PFSK-1 (cell line): ENCODE results near the gene PCGF2.

Experiments used
- POLR2AphosphoS5 ChIP-seq: IDR thresholded peaks from 2 replicates; pipeline ENCODE4 v1.6.1; 2012; ENCODE audit warnings: low read depth, mild to moderate bottlenecking, control low read depth, low read length, moderate library complexity
- SIN3A ChIP-seq: IDR thresholded peaks from 2 replicates; pipeline ENCODE4 v1.6.1; 2012; ENCODE audit warnings: mild to moderate bottlenecking, low read length, moderate library complexity, borderline replicate concordance; ENCODE audit not compliant: insufficient read depth
- TAF1 ChIP-seq: IDR thresholded peaks from 2 replicates; pipeline ENCODE4 v1.6.1; 2012; ENCODE audit warnings: low read length, control low read depth, borderline replicate concordance; ENCODE audit not compliant: insufficient read depth
- TF ChIP-seq, protein P1 (sequence below), 2 experiments: IDR thresholded peaks; 2 replicates each; pipeline versions ENCODE4 v1.6.1 to v1.8.0; 2011 to 2012; ENCODE audit warnings: low read depth in 2 of 2, low read length in 2 of 2, control low read depth in 1 of 2, inconsistent platforms in 1 of 2, mild to moderate bottlenecking in 1 of 2, moderate library complexity in 1 of 2; ENCODE audit not compliant: insufficient read depth in 1 of 2

DNA sequence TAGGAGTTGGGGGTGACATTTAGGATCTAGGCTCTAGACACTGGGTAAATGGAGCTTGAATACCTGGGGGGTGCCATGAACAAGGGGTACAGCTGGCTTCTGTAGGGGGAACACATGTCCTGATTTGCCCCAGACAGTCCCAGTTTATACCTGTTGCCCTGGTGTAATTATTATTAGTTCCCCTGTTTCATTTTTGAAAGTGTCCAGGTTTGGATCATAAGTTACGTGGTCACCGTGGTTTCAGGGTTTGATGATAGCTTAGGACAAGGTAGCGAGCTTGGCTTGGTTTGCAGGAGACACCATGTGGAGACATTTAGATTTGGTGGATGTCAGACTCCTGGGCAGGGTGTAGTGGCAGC, 37.6 kb downstream of the PCGF2 start:
- TF ChIP-seq, protein P1, sequence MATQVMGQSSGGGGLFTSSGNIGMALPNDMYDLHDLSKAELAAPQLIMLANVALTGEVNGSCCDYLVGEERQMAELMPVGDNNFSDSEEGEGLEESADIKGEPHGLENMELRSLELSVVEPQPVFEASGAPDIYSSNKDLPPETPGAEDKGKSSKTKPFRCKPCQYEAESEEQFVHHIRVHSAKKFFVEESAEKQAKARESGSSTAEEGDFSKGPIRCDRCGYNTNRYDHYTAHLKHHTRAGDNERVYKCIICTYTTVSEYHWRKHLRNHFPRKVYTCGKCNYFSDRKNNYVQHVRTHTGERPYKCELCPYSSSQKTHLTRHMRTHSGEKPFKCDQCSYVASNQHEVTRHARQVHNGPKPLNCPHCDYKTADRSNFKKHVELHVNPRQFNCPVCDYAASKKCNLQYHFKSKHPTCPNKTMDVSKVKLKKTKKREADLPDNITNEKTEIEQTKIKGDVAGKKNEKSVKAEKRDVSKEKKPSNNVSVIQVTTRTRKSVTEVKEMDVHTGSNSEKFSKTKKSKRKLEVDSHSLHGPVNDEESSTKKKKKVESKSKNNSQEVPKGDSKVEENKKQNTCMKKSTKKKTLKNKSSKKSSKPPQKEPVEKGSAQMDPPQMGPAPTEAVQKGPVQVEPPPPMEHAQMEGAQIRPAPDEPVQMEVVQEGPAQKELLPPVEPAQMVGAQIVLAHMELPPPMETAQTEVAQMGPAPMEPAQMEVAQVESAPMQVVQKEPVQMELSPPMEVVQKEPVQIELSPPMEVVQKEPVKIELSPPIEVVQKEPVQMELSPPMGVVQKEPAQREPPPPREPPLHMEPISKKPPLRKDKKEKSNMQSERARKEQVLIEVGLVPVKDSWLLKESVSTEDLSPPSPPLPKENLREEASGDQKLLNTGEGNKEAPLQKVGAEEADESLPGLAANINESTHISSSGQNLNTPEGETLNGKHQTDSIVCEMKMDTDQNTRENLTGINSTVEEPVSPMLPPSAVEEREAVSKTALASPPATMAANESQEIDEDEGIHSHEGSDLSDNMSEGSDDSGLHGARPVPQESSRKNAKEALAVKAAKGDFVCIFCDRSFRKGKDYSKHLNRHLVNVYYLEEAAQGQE (IDR thresholded peaks at IDR 0.05; ENCODE audit: insufficient read depth in 1 of 2, low read depth in 2 of 2, low read length in 2 of 2), result no peak
- no peak for TF ChIP-seq POLR2AphosphoS5
- no peak for TF ChIP-seq SIN3A
- TF ChIP-seq TAF1, result no peak
